ENCODE measurements around the gene SULF2.
A peak's percentile ranks its signal among the peaks of the same experiment; 100 is the strongest.

The SULF2 gene

DNA sequence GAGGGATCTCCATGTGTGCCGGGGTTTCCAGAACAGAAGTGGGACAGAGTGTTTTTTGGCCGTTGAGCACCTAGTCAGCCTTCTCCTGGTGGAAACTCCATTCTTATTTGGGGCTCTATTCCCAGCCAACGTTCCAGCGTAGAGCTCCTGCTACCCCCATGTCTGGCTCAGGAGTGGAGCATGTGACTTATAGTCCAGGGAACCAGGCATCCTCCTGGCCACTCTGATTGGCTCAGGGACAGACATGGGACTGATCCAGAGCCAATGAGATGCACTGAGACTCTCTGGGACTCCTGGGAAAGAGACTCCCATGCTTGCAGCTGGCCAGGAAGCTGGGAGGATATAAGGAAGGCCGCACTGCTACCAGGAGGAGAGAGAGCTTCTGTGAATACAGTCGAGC lies 87.1 kb downstream of the SULF2 start:
- no peak overlapping the region for H3K4me3 ChIP-seq (ENCODE audit: insufficient read length, low read depth)
- H3K9me3 ChIP-seq (ENCODE audit: insufficient read depth, low read length) = peaks cover 28% of the 10 kb centered on the region
- no peaks in the 10 kb centered on the region for H3K4me1 ChIP-seq (ENCODE audit: insufficient read depth, insufficient read length)
- TF ChIP-seq YY1 (IDR thresholded peaks at IDR 0.05; ENCODE audit: insufficient read depth, insufficient read length) (no peak), ZNF274 (IDR thresholded peaks at IDR 0.05; ENCODE audit: low read depth, low read length) (no peak), SUZ12 (IDR thresholded peaks at IDR 0.05; ENCODE audit: extremely low read depth, insufficient read depth, insufficient read length) (no peak)
- DNase-seq (ENCODE audit: low read depth, low spot score) = no peak
- no peak overlapping the region for H3K9ac ChIP-seq (ENCODE audit: insufficient read length, low read depth)
- no peaks in the 10 kb centered on the region for H3K27me3 ChIP-seq (ENCODE audit: insufficient read depth, insufficient read length)
- H3K36me3 ChIP-seq (ENCODE audit: insufficient read depth, insufficient read length, low read length) = peaks cover 74% of the 10 kb centered on the region

GRCh38 chr20:47696856-47697255 lies 88.4 kb downstream of the SULF2 start:
- H3K4me3 ChIP-seq (ENCODE audit: insufficient read length, low read depth) = no peak overlapping the region
- no peak for DNase-seq (ENCODE audit: low read depth, low spot score)

DNA sequence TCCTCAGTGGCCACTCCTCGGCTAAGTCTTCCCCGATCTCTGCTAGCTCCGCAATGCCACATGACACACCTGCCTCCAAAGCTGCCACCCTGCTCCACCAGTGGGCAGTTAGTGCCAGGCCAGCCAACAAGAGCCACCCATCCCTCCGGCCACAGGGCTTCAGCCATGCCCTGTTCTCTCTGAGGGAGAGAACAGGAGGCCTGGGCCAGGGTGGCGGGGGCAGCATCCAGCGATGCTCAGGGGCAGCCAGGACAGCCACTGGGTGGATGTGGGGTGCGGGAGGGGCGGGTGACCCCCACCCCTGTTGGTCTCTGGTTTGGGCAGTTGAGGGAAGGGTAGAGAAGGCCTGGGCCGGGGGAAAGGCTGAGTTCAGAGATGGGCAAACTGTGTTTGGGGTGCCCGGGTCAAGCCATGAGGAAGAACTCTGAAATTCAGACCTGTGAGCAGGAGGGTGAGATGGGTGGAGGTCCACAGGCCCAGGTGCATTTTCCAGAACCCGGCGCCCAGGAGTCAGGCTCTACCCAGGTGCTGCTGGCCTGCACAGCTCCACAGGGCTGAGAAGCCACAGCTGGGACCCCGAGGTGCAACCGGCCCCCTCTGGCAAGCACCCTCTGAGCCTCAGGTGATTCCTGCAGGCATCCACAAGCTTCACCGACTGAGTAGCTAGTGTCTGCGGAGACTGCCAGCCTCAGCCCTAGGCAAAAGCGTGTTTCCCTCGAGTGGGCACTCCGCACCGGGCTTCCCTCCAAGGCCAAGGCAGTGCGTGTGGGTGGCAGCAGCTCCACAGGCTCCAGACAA lies 91.1 kb downstream of the SULF2 start:
- H3K27me3 ChIP-seq (ENCODE audit: insufficient read depth, insufficient read length) = no peaks in the 10 kb centered on the region
- peaks cover 67% of the 10 kb centered on the region for H3K9me3 ChIP-seq (ENCODE audit: insufficient read depth, low read length)
- TF ChIP-seq SUZ12 (IDR thresholded peaks at IDR 0.05; ENCODE audit: extremely low read depth, insufficient read depth, insufficient read length) (no peak), YY1 (IDR thresholded peaks at IDR 0.05; ENCODE audit: insufficient read depth, insufficient read length) (no peak), ZNF274 (IDR thresholded peaks at IDR 0.05; ENCODE audit: low read depth, low read length) (no peak)
- H3K9ac ChIP-seq (ENCODE audit: insufficient read length, low read depth) = no peak overlapping the region
- DNase-seq (ENCODE audit: low read depth, low spot score) = no peak
- H3K4me3 ChIP-seq (ENCODE audit: insufficient read length, low read depth) = no peak overlapping the region
- no peaks in the 10 kb centered on the region for H3K4me1 ChIP-seq (ENCODE audit: insufficient read depth, insufficient read length)
- peaks cover 55% of the 10 kb centered on the region for H3K36me3 ChIP-seq (ENCODE audit: insufficient read depth, insufficient read length, low read length)

More at GRCh38 chr20:47696856-47697255, 88.4 kb downstream of the SULF2 start:
- peaks cover 66% of the 10 kb centered on the region for H3K36me3 ChIP-seq (ENCODE audit: insufficient read depth, insufficient read length, low read length)
- H3K9me3 ChIP-seq (ENCODE audit: insufficient read depth, low read length) = peaks cover 41% of the 10 kb centered on the region
- no peak for TF ChIP-seq SUZ12 (IDR thresholded peaks at IDR 0.05; ENCODE audit: extremely low read depth, insufficient read depth, insufficient read length)
- TF ChIP-seq YY1 (IDR thresholded peaks at IDR 0.05; ENCODE audit: insufficient read depth, insufficient read length) = no peak
- no peak for TF ChIP-seq ZNF274 (IDR thresholded peaks at IDR 0.05; ENCODE audit: low read depth, low read length)
- no peaks in the 10 kb centered on the region for H3K27me3 ChIP-seq (ENCODE audit: insufficient read depth, insufficient read length)
- H3K4me1 ChIP-seq (ENCODE audit: insufficient read depth, insufficient read length) = no peaks in the 10 kb centered on the region
- H3K9ac ChIP-seq (ENCODE audit: insufficient read length, low read depth) = no peak overlapping the region

DNA sequence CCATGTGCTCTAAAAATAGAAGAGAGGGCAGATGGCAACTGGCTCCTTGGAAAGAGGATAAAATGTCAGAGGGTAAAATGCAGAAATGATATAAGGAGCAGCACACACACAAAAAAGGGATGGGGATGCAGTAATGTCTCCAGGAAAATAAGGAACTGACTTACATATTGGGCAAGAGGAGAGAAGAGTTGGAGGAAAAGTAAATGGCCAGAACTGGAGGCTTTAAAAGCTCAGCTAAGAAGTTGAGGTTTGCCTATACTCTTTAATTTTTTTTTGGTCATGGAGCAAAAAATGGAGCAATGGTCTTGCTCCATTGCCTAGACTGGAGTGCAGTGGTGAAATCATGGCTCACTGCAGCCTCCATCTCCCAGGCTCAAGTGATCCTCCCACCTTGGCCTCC lies 93.7 kb downstream of the SULF2 start:
- Histone ChIP-seq H3K36me3 (ENCODE audit: insufficient read depth, insufficient read length, low read length) (peaks cover 55% of the 10 kb centered on the region), H3K27me3 (ENCODE audit: insufficient read depth, insufficient read length) (no peaks in the 10 kb centered on the region), H3K9ac (ENCODE audit: insufficient read length, low read depth) (no peak overlapping the region), H3K4me3 (ENCODE audit: insufficient read length, low read depth) (no peak overlapping the region), H3K4me1 (ENCODE audit: insufficient read depth, insufficient read length) (peaks cover 11% of the 10 kb centered on the region), H3K9me3 (ENCODE audit: insufficient read depth, low read length) (peaks cover 67% of the 10 kb centered on the region)
- TF ChIP-seq SUZ12 (IDR thresholded peaks at IDR 0.05; ENCODE audit: extremely low read depth, insufficient read depth, insufficient read length) (no peak), ZNF274 (IDR thresholded peaks at IDR 0.05; ENCODE audit: low read depth, low read length) (no peak), YY1 (IDR thresholded peaks at IDR 0.05; ENCODE audit: insufficient read depth, insufficient read length) (no peak)
- no peak for DNase-seq (ENCODE audit: low read depth, low spot score)

GRCh38 chr20:47689731-47690130 lies 95.5 kb downstream of the SULF2 start:
- H3K27me3 ChIP-seq (ENCODE audit: insufficient read depth, insufficient read length) = no peaks in the 10 kb centered on the region
- no peak overlapping the region for H3K9ac ChIP-seq (ENCODE audit: insufficient read length, low read depth)
- H3K4me1 ChIP-seq (ENCODE audit: insufficient read depth, insufficient read length) = peaks cover 11% of the 10 kb centered on the region
- H3K9me3 ChIP-seq (ENCODE audit: insufficient read depth, low read length) = peaks cover 59% of the 10 kb centered on the region
- no peak for TF ChIP-seq SUZ12 (IDR thresholded peaks at IDR 0.05; ENCODE audit: extremely low read depth, insufficient read depth, insufficient read length)
- no peak for TF ChIP-seq ZNF274 (IDR thresholded peaks at IDR 0.05; ENCODE audit: low read depth, low read length)
- no peak for TF ChIP-seq YY1 (IDR thresholded peaks at IDR 0.05; ENCODE audit: insufficient read depth, insufficient read length)
- peaks cover 56% of the 10 kb centered on the region for H3K36me3 ChIP-seq (ENCODE audit: insufficient read depth, insufficient read length, low read length)
- DNase-seq (ENCODE audit: low read depth, low spot score) = no peak
- H3K4me3 ChIP-seq (ENCODE audit: insufficient read length, low read depth) = no peak overlapping the region

DNA sequence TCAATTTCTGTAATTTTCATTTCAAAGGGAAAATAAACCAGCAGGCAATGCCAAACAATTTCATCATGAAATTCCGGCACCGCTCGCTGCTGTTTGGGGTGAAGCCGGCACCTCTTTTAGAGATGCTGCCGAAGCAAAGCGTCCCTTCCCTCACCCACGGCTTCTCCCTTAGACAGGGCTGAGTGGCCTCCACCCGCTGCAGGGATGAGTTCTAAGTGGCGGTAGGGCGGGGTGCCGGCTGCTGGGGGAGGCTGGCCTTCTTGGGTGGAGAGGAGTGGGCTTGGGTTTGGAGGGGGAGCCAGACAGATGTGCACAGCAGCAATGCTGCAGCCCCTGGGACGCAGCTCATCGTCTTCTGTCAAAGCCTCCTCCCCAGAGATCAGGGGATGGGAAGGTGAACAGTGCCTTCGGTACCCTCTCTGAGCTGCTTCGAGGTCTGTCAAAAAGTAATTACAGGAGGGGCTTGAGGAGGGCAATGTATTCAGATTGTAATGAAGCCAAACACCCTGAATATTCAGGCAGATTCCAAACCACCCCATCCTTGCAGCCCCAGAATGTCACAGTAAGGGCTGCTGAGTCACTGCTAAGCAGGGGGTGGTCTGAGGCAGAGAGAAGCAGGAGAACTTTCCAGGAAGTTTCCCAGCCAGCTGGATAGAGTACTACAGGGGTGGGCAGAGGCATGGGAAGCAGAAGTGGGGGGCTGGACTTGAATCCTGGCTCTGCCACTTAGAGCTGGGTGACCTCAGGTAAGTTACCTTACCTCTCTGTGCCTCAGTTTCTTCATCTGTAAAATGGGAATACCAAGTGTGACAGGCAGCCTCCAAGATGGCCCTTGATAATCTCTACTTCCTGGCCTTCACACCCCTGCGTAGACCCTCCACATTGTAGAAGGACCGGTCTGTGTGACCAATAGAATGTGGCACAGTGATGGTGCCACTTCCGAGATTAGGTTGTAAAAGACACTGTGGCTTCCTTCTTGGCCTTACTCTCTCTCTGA lies 96.6 kb downstream of the SULF2 start:
- peak; percentile 88 for DNase-seq (ENCODE audit: low read depth, low spot score)
- H3K27me3 ChIP-seq (ENCODE audit: insufficient read depth, insufficient read length) = no peaks in the 10 kb centered on the region
- TF ChIP-seq YY1 (IDR thresholded peaks at IDR 0.05; ENCODE audit: insufficient read depth, insufficient read length) (no peak), ZNF274 (IDR thresholded peaks at IDR 0.05; ENCODE audit: low read depth, low read length) (no peak), SUZ12 (IDR thresholded peaks at IDR 0.05; ENCODE audit: extremely low read depth, insufficient read depth, insufficient read length) (no peak)

More for the DNA sequence above, 96.6 kb downstream of the SULF2 start:
- peaks cover 57% of the 10 kb centered on the region for H3K36me3 ChIP-seq (ENCODE audit: insufficient read depth, insufficient read length, low read length)
- H3K9me3 ChIP-seq (ENCODE audit: insufficient read depth, low read length) = peaks cover 49% of the 10 kb centered on the region
- peaks cover 11% of the 10 kb centered on the region for H3K4me1 ChIP-seq (ENCODE audit: insufficient read depth, insufficient read length)
- H3K4me3 ChIP-seq (ENCODE audit: insufficient read length, low read depth) = no peak overlapping the region
- peak overlapping the region; percentile 3 for H3K9ac ChIP-seq (ENCODE audit: insufficient read length, low read depth)
